B cell (primary cell): ENCODE results near the gene ZFP92. TPM values are rescaled to one million over a fixed set of nuclear protein-coding genes. Genes with fewer than 3 reads are reported as not detected.
"Not testable (repeated sequence)": the region's sequence is repeated elsewhere in the genome, so short reads cannot be mapped to it uniquely, and the experiment has no call there.

Experiments
- ATAC-seq: fragments of 200-7000 bp; cut with Tn5 transposase; one replicate; pipeline ENCODE4 v1.10.0; 2021; ENCODE audit warnings: low read depth, mild to moderate bottlenecking, moderate number of reproducible peaks, moderate library complexity
- CTCF ChIA-PET: fragments of 350-600 bp; sonication (Branson Sonifier 250); formaldehyde crosslinking; loops from one replicate; lab custom pipeline; 2021; ENCODE audit warnings: antibody characterized with exemption, inconsistent platforms; lab: Charles Lee
- POLR2A ChIA-PET: fragments of 350-600 bp; sonication (Branson Sonifier 250); formaldehyde crosslinking; loops from one replicate; lab custom pipeline; 2021; ENCODE audit warnings: antibody characterized with exemption; lab: Charles Lee
- DNase-seq: peaks from one replicate; pipeline ENCODE4 v3.0.0; 2013
- H2AFZ ChIP-seq: 2 replicates; pipeline ENCODE4 v1.6.1; 2012; ENCODE audit warnings: mild to moderate bottlenecking, low read depth, low read length; ENCODE audit not compliant: insufficient read depth, poor library complexity, severe bottlenecking
- H3K27ac ChIP-seq, 2 donors: 1 replicate in 1 of 2; 2 replicates in 1 of 2; pipeline ENCODE4 v1.5.1; 2012 to 2013; ENCODE audit warnings: low read length in 2 of 2, mild to moderate bottlenecking in 2 of 2, moderate library complexity in 1 of 2
- H3K27me3 ChIP-seq, 4 experiments: fragments of 200-600 bp in 1 of 4; sonication (generic) in 1 of 4; replicated peaks in 1 of 4; 1 replicate in 2 of 4; 2 replicates in 2 of 4; pipeline versions ENCODE4 v1.6.1 to v1.7.0; 2013 to 2016; ENCODE audit warnings: low read length in 3 of 4, mild to moderate bottlenecking in 2 of 4, mixed read lengths in 1 of 4, moderate library complexity in 1 of 4; ENCODE audit not compliant: insufficient read depth in 4 of 4, control insufficient read depth in 3 of 4; ENCODE audit errors: control extremely low read depth in 1 of 4
- H3K36me3 ChIP-seq, 2 experiments: replicated peaks in 1 of 2; 1 replicate in 1 of 2; 2 replicates in 1 of 2; pipeline versions ENCODE4 v1.6.1 to v1.7.1; 2013; ENCODE audit warnings: low read length in 1 of 2; ENCODE audit not compliant: insufficient read depth in 2 of 2, control insufficient read depth in 1 of 2; ENCODE audit errors: control extremely low read depth in 1 of 2, extremely low read depth in 1 of 2
- H3K4me1 ChIP-seq, 2 donors: fragments of 200-600 bp in 1 of 2; sonication (generic) in 1 of 2; 1 replicate in 1 of 2; 2 replicates in 1 of 2; pipeline versions ENCODE4 v1.5.1 to v1.6.1; 2013 to 2017; ENCODE audit warnings: low read length in 2 of 2; ENCODE audit not compliant: control insufficient read depth in 2 of 2, insufficient read depth in 2 of 2
- H3K4me2 ChIP-seq: replicated peaks from 2 replicates; pipeline ENCODE3; 2012; ENCODE audit warnings: mild to moderate bottlenecking, low read depth, low read length; ENCODE audit not compliant: poor library complexity, severe bottlenecking
- H3K4me3 ChIP-seq, 5 experiments: fragments of 200-600 bp in 1 of 5; sonication (generic) in 1 of 5; 1 replicate in 3 of 5; 2 replicates in 2 of 5; pipeline versions ENCODE4 v1.5.1 to v1.7.0; 2011 to 2016; ENCODE audit warnings: low read length in 4 of 5, mild to moderate bottlenecking in 4 of 5, low read depth in 2 of 5, control low read depth in 1 of 5, moderate library complexity in 1 of 5; ENCODE audit not compliant: insufficient read depth in 1 of 5; ENCODE audit errors: control extremely low read depth in 1 of 5, extremely low read depth in 1 of 5
- H3K79me2 ChIP-seq: fragments of 200-600 bp; sonication (generic); one replicate; pipeline ENCODE4 v1.6.0; 2016; ENCODE audit warnings: low read length; ENCODE audit not compliant: control insufficient read depth, insufficient read depth
- H3K9ac ChIP-seq: fragments of 200-600 bp; sonication (generic); 2 replicates; pipeline ENCODE4 v1.6.1; 2017; ENCODE audit warnings: mild to moderate bottlenecking, low read length, moderate library complexity
- H3K9me3 ChIP-seq, 3 donors: one replicate each; pipeline versions ENCODE4 v1.6.1 to v1.7.1; 2013; ENCODE audit warnings: low read length in 2 of 3; ENCODE audit not compliant: control insufficient read depth in 2 of 3, insufficient read depth in 1 of 3; ENCODE audit errors: control extremely low read depth in 1 of 3
- H4K20me1 ChIP-seq: 2 replicates; pipeline ENCODE4 v1.6.0; 2012; ENCODE audit warnings: mild to moderate bottlenecking, low read length; ENCODE audit not compliant: insufficient read depth, control insufficient read depth, poor library complexity, severe bottlenecking
- H3K27ac Mint-ChIP-seq: one replicate; pipeline ENCODE4 v1.8.0; 2021; ENCODE audit warnings: mixed read lengths
- H3K27me3 Mint-ChIP-seq: one replicate; pipeline ENCODE4 v1.8.0; 2021; ENCODE audit warnings: mixed read lengths
- H3K4me1 Mint-ChIP-seq: one replicate; pipeline ENCODE4 v1.8.0; 2021; ENCODE audit warnings: mixed read lengths
- H3K4me3 Mint-ChIP-seq: one replicate; pipeline ENCODE4 v1.8.0; 2021; ENCODE audit warnings: mixed read lengths
- H3K9me3 Mint-ChIP-seq: one replicate; pipeline ENCODE4 v1.8.0; 2022; ENCODE audit warnings: mixed read lengths; ENCODE audit not compliant: insufficient read depth
- EZH2 ChIP-seq: IDR thresholded peaks from 2 replicates; pipeline ENCODE4 v1.6.1; 2012; ENCODE audit warnings: borderline replicate concordance, low read depth, mild to moderate bottlenecking, moderate library complexity, low read length; ENCODE audit not compliant: insufficient read depth, poor library complexity, severe bottlenecking
- WGBS: methylation state at CpG from one replicate; pipeline ENCODE4 v1.1.5; 2013; ENCODE audit warnings: missing lambda C conversion rate; ENCODE audit not compliant: insufficient coverage; 5-methylcytosine and 5-hydroxymethylcytosine counted together
- intact Hi-C: fragments of 100-400 bp; cut with micrococcal nuclease; formaldehyde crosslinking; loops from one replicate; pipeline ENCODE4 v1.10.0; 2022
- polyA plus RNA-seq: library from polyadenylated mRNA; depleted of rRNA; stranded (reverse); fragments of >200 nt; gene quantifications from 2 replicates; pipeline ENCODE4 v1.2.3, GENCODE V29; 2012
- total RNA-seq, 2 donors: library from RNA; stranded (reverse); fragments of 120-200 nt in 1 of 2; gene quantifications; 1 replicate in 1 of 2; 2 replicates in 1 of 2; pipeline versions ENCODE4 v1.2.3 to v1.2.4, GENCODE V29; 2013 to 2022
- TF ChIP-seq, protein P1 (sequence below): fragments of 200-600 bp; IDR thresholded peaks from one replicate; pipeline ENCODE4 v1.8.0; 2022; ENCODE audit warnings: antibody characterized with exemption, mild to moderate bottlenecking

The ZFP92 gene
- total and polyA plus RNA-seq, 2 donors (not counting 1 experiment from before 2014, with no cell fraction given), result 0.24 to 1.6 TPM

DNA sequence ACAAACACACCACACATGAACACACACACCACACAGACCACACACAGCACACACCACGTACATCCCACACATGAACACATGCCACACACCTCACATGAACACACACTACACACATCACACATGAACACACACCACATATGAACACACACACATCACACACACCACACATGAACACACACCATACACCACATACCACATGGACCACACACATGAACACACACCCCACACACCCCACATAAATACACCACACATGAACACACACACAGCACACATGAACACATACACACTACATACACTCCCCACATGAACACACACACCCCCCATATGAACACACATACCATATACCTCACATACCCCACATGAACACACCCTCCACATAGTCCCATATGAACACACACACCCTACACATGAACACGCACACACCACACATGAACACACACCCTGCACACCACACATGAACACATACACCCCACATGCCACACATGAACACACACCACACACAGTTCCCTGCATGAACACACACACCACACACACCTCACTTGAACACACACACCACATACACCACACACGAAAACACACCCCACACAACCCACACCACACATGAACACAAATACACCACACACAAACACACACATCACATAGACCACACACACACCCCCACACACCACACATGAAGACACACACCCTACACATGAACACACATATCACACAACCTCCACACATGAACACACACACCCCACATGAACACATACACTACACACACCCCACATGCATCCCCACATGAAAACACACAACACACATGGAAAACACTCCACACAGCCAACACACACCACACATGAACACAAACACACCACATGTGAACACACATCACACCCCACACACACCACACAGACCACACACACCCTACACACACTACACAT lies 28.4 kb upstream of the ZFP92 start:
- H3K9me3 Mint-ChIP-seq, result no peaks in the 10 kb centered on the region
- Histone ChIP-seq H3K9me3 (no peaks in the 10 kb centered on the region), H3K4me2 (no peak overlapping the region), H3K4me1 (no peaks in the 10 kb centered on the region), H3K4me3 (no peak overlapping the region), H3K9ac (no peak overlapping the region), H3K36me3 (no peaks in the 10 kb centered on the region), H4K20me1 (no peaks in the 10 kb centered on the region), H3K27ac (no peak overlapping the region), H3K27me3 (no peaks in the 10 kb centered on the region), H2AFZ (no peak overlapping the region), H3K79me2 (no peaks in the 10 kb centered on the region)
- intact Hi-C loops, result no loop called here
- H3K4me3 Mint-ChIP-seq, result no peak overlapping the region
- ChIA-PET POLR2A (no interaction called here), CTCF (no interaction called here)
- DNase-seq (no peak), ATAC-seq (no peak)
- 91% methylated on average over 2 of the region's 3 CpGs for WGBS
- H3K4me1 Mint-ChIP-seq, result no peaks in the 10 kb centered on the region
- H3K27me3 Mint-ChIP-seq, result no peaks in the 10 kb centered on the region
- H3K27ac Mint-ChIP-seq, result no peak overlapping the region
- TF ChIP-seq, protein P1, sequence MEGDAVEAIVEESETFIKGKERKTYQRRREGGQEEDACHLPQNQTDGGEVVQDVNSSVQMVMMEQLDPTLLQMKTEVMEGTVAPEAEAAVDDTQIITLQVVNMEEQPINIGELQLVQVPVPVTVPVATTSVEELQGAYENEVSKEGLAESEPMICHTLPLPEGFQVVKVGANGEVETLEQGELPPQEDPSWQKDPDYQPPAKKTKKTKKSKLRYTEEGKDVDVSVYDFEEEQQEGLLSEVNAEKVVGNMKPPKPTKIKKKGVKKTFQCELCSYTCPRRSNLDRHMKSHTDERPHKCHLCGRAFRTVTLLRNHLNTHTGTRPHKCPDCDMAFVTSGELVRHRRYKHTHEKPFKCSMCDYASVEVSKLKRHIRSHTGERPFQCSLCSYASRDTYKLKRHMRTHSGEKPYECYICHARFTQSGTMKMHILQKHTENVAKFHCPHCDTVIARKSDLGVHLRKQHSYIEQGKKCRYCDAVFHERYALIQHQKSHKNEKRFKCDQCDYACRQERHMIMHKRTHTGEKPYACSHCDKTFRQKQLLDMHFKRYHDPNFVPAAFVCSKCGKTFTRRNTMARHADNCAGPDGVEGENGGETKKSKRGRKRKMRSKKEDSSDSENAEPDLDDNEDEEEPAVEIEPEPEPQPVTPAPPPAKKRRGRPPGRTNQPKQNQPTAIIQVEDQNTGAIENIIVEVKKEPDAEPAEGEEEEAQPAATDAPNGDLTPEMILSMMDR, result no peak

DNA sequence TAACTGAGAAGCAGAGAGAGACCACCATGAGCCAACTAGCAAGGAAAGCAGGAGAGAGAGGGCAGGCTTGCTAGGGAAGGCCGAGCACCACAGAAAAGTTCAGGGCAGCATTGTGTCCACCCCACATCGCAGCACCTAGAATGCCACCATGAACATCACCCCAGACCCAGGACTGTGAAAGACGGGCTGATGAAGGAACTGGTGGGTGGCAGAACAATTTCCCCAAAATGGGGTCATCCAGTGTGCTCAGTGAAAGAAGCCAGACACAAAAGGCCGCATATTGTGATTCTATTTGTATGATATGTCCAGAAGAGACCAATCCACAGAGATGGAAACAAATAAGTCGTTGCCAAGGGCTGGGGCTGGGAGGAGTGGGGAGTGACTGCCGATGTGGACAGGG lies 26.9 kb upstream of the ZFP92 start:
- H3K4me2 ChIP-seq, result no peak overlapping the region
- H3K79me2 ChIP-seq, result no peaks in the 10 kb centered on the region
- no peaks in the 10 kb centered on the region for H3K4me1 Mint-ChIP-seq
- H3K9me3 Mint-ChIP-seq, result no peaks in the 10 kb centered on the region
- ChIA-PET CTCF (no interaction called here), POLR2A (no interaction called here)
- H3K9me3 ChIP-seq, result no peaks in the 10 kb centered on the region
- no peaks in the 10 kb centered on the region for H4K20me1 ChIP-seq
- DNase-seq, result no peak
- H3K27me3 ChIP-seq, result no peaks in the 10 kb centered on the region
- H3K27me3 Mint-ChIP-seq, result no peaks in the 10 kb centered on the region
- no peak overlapping the region for H3K27ac ChIP-seq
- intact Hi-C loops, result no loop called here
- H3K4me3 ChIP-seq, result no peak overlapping the region
- H3K4me1 ChIP-seq, result no peaks in the 10 kb centered on the region
- WGBS, result no CpG with 5 or more reads among the region's 6 CpGs
- H3K4me3 Mint-ChIP-seq, result no peak overlapping the region
- H3K27ac Mint-ChIP-seq, result no peak overlapping the region
- no peaks in the 10 kb centered on the region for H3K36me3 ChIP-seq
- TF ChIP-seq EZH2, result no peak
- TF ChIP-seq, protein P1, result no peak
- no peak overlapping the region for H2AFZ ChIP-seq
- ATAC-seq, result no peak
- H3K9ac ChIP-seq, result no peak overlapping the region

DNA sequence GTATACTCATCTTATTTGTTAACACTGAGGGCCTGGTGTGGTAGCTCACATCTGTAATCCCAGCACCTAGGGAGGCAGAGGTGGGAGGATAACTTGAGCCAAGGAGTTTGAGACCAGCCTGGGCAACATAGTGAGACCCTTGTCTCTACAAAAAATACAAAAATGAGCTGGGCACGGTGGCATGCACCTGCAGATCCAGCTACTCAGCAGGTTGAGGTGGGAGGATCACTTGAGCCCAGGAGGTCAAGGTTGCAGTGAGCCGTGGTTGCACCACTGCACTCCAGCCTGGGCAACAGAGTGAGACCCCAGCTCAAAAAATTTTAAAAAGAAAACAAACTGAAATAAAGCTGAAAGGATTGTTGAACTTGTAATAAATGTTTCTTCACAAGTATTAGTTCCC lies 26.3 kb upstream of the ZFP92 start:
- H3K4me1 Mint-ChIP-seq, H2AFZ ChIP-seq, H3K9me3 ChIP-seq, H4K20me1 ChIP-seq, H3K9ac ChIP-seq, H3K27ac Mint-ChIP-seq, H3K36me3 ChIP-seq, POLR2A ChIA-PET, CTCF ChIA-PET, H3K4me1 ChIP-seq, H3K4me3 ChIP-seq, H3K27ac ChIP-seq, DNase-seq, H3K4me2 ChIP-seq, H3K9me3 Mint-ChIP-seq, H3K4me3 Mint-ChIP-seq, H3K27me3 Mint-ChIP-seq, intact Hi-C loops, ATAC-seq, H3K79me2 ChIP-seq, H3K27me3 ChIP-seq: not testable (repeated sequence)
- WGBS, result 60% methylated on average over 1 of the region's 2 CpGs
